Neural cell (in vitro differentiated cells): ENCODE results near the gene FOXRED1.

Source experiments
- EP300 ChIP-seq: fragments of 450-650 bp; conservative IDR thresholded peaks from 2 replicates; pipeline ENCODE4 v1.6.1; 2014; ENCODE audit warnings: antibody characterized with exemption, mild to moderate bottlenecking, moderate library complexity; ENCODE audit not compliant: poor library complexity, severe bottlenecking
- EZH2 ChIP-seq: fragments of 200-600, 300-800 bp; shearing (Covaris generic), sonication (generic); IDR thresholded peaks from 2 replicates; pipeline ENCODE4 v1.6.1; 2014; ENCODE audit warnings: antibody characterized with exemption, low read length, borderline replicate concordance, mild to moderate bottlenecking; ENCODE audit not compliant: insufficient read depth, poor library complexity, severe bottlenecking
- MXI1 ChIP-seq: fragments of 450-650 bp; conservative IDR thresholded peaks from 2 replicates; pipeline ENCODE4 v1.6.1; 2014; ENCODE audit warnings: antibody characterized with exemption, mild to moderate bottlenecking; ENCODE audit not compliant: poor library complexity, severe bottlenecking
- TAF1 ChIP-seq: IDR thresholded peaks from 2 replicates; pipeline ENCODE4 v1.6.1; 2012; ENCODE audit warnings: low read depth
- TF ChIP-seq, protein P1 (sequence below): fragments of 450-650 bp; IDR thresholded peaks from 2 replicates; pipeline ENCODE4 v1.5.1; 2014; ENCODE audit warnings: antibody characterized with exemption, mild to moderate bottlenecking, moderate library complexity; ENCODE audit not compliant: poor library complexity, severe bottlenecking

DNA sequence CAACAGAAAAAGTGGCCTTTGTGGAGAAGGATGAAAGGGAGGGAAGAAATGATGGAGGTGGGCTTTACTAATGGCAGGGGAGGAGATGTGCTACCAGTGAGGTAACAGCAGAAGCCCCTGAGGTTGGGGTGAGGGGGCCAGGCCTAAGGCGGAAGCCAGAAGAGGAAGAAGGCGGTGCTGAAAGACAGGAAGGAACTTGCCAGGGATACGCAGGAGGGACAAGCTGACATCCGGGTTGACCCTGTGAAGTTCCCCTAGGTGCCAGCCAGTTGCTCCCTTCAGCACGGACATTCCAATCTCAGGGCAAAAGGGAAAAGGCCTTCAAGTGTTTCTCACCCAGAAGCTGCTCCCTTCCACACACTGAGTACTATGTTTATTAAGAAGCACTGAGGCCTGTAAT is 11.6 kb downstream of the FOXRED1 start:
- TF ChIP-seq MXI1 (no peak), EP300 (no peak), TAF1 (no peak), EZH2 (no peak)
- TF ChIP-seq, protein P1, sequence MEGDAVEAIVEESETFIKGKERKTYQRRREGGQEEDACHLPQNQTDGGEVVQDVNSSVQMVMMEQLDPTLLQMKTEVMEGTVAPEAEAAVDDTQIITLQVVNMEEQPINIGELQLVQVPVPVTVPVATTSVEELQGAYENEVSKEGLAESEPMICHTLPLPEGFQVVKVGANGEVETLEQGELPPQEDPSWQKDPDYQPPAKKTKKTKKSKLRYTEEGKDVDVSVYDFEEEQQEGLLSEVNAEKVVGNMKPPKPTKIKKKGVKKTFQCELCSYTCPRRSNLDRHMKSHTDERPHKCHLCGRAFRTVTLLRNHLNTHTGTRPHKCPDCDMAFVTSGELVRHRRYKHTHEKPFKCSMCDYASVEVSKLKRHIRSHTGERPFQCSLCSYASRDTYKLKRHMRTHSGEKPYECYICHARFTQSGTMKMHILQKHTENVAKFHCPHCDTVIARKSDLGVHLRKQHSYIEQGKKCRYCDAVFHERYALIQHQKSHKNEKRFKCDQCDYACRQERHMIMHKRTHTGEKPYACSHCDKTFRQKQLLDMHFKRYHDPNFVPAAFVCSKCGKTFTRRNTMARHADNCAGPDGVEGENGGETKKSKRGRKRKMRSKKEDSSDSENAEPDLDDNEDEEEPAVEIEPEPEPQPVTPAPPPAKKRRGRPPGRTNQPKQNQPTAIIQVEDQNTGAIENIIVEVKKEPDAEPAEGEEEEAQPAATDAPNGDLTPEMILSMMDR = no peak
